CD4-positive, alpha-beta memory T cell (primary cell): ENCODE results near the gene KTN1. TPM values are rescaled to one million over a fixed set of nuclear protein-coding genes. Genes with fewer than 3 reads are reported as not detected.

Experiments
- CTCF ChIA-PET: fragments of 350-600 bp; sonication (Branson Sonifier 250); formaldehyde crosslinking; loops from one replicate; lab custom pipeline; 2021; ENCODE audit warnings: inconsistent platforms; ENCODE audit not compliant: partially characterized antibody; lab: Charles Lee
- POLR2A ChIA-PET: fragments of 350-600 bp; sonication (Branson Sonifier 250); formaldehyde crosslinking; loops from one replicate; lab custom pipeline; 2021; ENCODE audit not compliant: partially characterized antibody; lab: Charles Lee
- DNase-seq, 5 donors: peaks; one replicate each; pipeline versions ENCODE4 v3.0.0 to v3.0.0-alpha.2; 2020 to 2022; ENCODE audit warnings: mixed read lengths in 1 of 5
- H3K27ac ChIP-seq: one replicate; pipeline ENCODE4 v1.7.0; 2013; ENCODE audit warnings: low read depth, low read length
- H3K27me3 ChIP-seq: 2 replicates; pipeline ENCODE4 v1.7.0; 2013; ENCODE audit warnings: mild to moderate bottlenecking, low read length, moderate library complexity; ENCODE audit not compliant: insufficient read depth
- H3K36me3 ChIP-seq: 2 replicates; pipeline ENCODE4 v1.7.0; 2013; ENCODE audit warnings: mild to moderate bottlenecking, low read length, moderate library complexity; ENCODE audit not compliant: insufficient read depth
- H3K4me1 ChIP-seq: 2 replicates; pipeline ENCODE4 v1.7.0; 2013; ENCODE audit warnings: mild to moderate bottlenecking, low read length, moderate library complexity; ENCODE audit not compliant: insufficient read depth
- H3K4me3 ChIP-seq, 2 donors: one replicate each; pipeline ENCODE4 v1.7.0; 2013; ENCODE audit warnings: low read length in 2 of 2, mild to moderate bottlenecking in 1 of 2
- H3K9me3 ChIP-seq, 2 donors: one replicate each; pipeline ENCODE4 v1.7.0; 2013; ENCODE audit warnings: low read length in 2 of 2, control low read depth in 1 of 2; ENCODE audit not compliant: control insufficient read depth in 1 of 2
- H3K27ac Mint-ChIP-seq, 7 donors: one replicate each; pipeline ENCODE4 v1.8.0; 2020 to 2021; ENCODE audit warnings: mixed read lengths in 7 of 7, mild to moderate bottlenecking in 6 of 7, inconsistent platforms in 3 of 7, moderate library complexity in 3 of 7
- H3K27me3 Mint-ChIP-seq, 2 donors: one replicate each; pipeline ENCODE4 v1.8.0; 2020 to 2021; ENCODE audit warnings: mixed read lengths in 2 of 2
- H3K36me3 Mint-ChIP-seq, 2 donors: one replicate each; pipeline ENCODE4 v1.8.0; 2020 to 2021; ENCODE audit warnings: mixed read lengths in 2 of 2, inconsistent platforms in 1 of 2, mild to moderate bottlenecking in 1 of 2
- H3K4me1 Mint-ChIP-seq, 4 donors: one replicate each; pipeline ENCODE4 v1.8.0; 2020 to 2021; ENCODE audit warnings: mixed read lengths in 4 of 4, mild to moderate bottlenecking in 1 of 4
- H3K4me3 Mint-ChIP-seq, 8 donors: one replicate each; pipeline ENCODE4 v1.8.0; 2020 to 2021; ENCODE audit warnings: mixed read lengths in 8 of 8, mild to moderate bottlenecking in 7 of 8, moderate library complexity in 6 of 8, inconsistent platforms in 3 of 8
- H3K9me3 Mint-ChIP-seq, 8 donors: one replicate each; pipeline ENCODE4 v1.8.0; 2020 to 2021; ENCODE audit warnings: mixed read lengths in 8 of 8, mild to moderate bottlenecking in 5 of 8, inconsistent platforms in 3 of 8, moderate library complexity in 1 of 8
- intact Hi-C: fragments of 100-400 bp; cut with micrococcal nuclease; formaldehyde crosslinking; loops from one replicate; pipeline ENCODE4 v1.15.1; 2023
- polyA plus RNA-seq, 2 donors: library from polyadenylated mRNA; unstranded; fragments of 300-500 nt; fragmentation: Illumina TruSeq; gene quantifications; one replicate each; pipeline ENCODE4 v1.2.3, GENCODE V29; 2021
- total RNA-seq, 2 experiments: library from RNA; stranded (reverse); gene quantifications; one replicate each; pipeline ENCODE4 v1.2.3, GENCODE V29; 2021

Gene KTN1
- total RNA-seq (100 to 1,000 TPM; 126 to 133 TPM), polyA plus RNA-seq (10 to 100 TPM; 15.7 to 61.8 TPM)

DNA sequence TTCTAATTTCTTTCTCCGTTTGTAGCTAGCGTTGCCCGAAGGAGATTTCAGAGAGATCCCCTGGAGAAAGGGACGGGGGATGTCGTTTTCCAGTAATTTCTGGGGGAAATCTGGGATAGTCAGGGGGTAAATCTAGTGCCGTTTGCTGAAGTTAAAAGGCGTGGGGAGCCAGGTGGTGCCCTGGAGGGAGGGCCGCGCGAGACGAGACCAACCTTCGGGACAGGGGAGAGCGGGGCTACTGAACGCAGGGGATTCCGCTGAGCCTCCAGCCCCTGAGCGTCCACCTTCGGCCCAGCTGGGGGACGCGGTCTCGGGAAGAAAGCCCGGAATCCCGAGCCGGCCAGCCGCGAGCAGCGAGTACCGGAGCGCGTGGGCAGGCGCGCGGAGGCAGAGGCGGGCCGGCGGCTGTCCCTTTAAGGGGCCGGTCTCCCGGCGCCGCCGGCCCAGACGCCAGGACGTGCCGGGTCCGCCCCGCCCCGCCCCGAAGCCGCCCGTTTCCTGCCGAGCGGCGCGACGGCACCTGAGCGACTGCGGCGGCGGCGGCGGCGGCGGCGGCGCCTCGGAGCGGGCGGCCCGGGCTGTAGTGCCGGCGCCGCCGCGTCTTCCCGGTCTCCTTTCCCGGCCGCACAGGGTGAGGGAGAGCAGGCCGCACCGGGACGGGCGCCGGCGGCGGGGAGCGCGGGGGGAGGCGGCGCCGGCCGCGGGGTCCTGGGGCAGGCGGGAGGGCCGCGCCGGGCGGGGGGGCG is at the start of gene KTN1:
Gene KTN1, plus strand, starts transcription at position 484 of the 746 bp plus-strand sequence. CDS start 31,842 bp downstream, outside the sequence.
- H3K9me3 Mint-ChIP-seq = no peaks in the 10 kb centered on the region
- H3K36me3 Mint-ChIP-seq = peaks cover 0 to 12% of the 10 kb centered on the region in 2 donors
- peak within 1 kb of the TSS; percentile 93 to 96 (median 94) for H3K4me3 Mint-ChIP-seq
- intact Hi-C loops = loop anchor here (1.0 to 10.0 kb wide), 6 partner anchors 82 to 1811 kb away; partner anchors contain the start of genes GCH1, MAPK1IP1L, NAA30 and PELI2
- H3K27ac Mint-ChIP-seq = peak within 1 kb of the TSS; percentile 94 to 97 (median 95)
- H3K4me1 Mint-ChIP-seq = peaks cover 24 to 28% (median 27%) of the 10 kb centered on the region in 4 donors
- ChIA-PET POLR2A (interaction anchor here (0.6 to 1.7 kb wide), 6 partner anchors 37 to 1690 kb away, joined by 3 to 6 read pairs (median 3); partner anchors contain the start of genes SOCS4 and WDHD1), CTCF (interaction anchor here (1.2 kb wide), 1 partner anchor 149 kb away, joined by 3 read pairs; no protein-coding TSS in a partner anchor)
- H3K36me3 ChIP-seq = no peaks in the 10 kb centered on the region
- H3K27ac ChIP-seq = peak within 1 kb of the TSS; percentile 64
- H3K4me3 ChIP-seq = peak within 1 kb of the TSS; percentile 49 to 87
- H3K27me3 Mint-ChIP-seq = no peaks in the 10 kb centered on the region
- H3K9me3 ChIP-seq = no peaks in the 10 kb centered on the region
- no peaks in the 10 kb centered on the region for H3K27me3 ChIP-seq
- DNase-seq = peak; percentile 84 to 90 (median 87)
- peaks cover 49% of the 10 kb centered on the region for H3K4me1 ChIP-seq

- H3K4me1 ChIP-seq = no peaks in the 10 kb centered on the region
- no peak overlapping the region for H3K27ac ChIP-seq
- no peaks in the 10 kb centered on the region for H3K9me3 ChIP-seq
- no peaks in the 10 kb centered on the region for H3K36me3 ChIP-seq
- no peak for DNase-seq
- CTCF ChIA-PET = no interaction called here
- Mint-ChIP-seq H3K36me3 (peaks cover 0 to 2% of the 10 kb centered on the region in 2 donors), H3K27ac (no peak overlapping the region), H3K4me1 (no peaks in the 10 kb centered on the region), H3K27me3 (peaks cover 4 to 10% of the 10 kb centered on the region in 2 donors), H3K4me3 (no peak overlapping the region), H3K9me3 (peaks cover 0 to 7% (median under 1%) of the 10 kb centered on the region in 8 donors)
- intact Hi-C loops = no loop called here
- H3K27me3 ChIP-seq = no peaks in the 10 kb centered on the region
- H3K4me3 ChIP-seq = no peak overlapping the region
- POLR2A ChIA-PET = no interaction called here
Observed at GRCh38 chr14:55530464-55530863, 49.5 kb upstream of the KTN1 start.

- Histone ChIP-seq H3K4me3 (no peak overlapping the region), H3K9me3 (no peaks in the 10 kb centered on the region), H3K27ac (no peak overlapping the region), H3K4me1 (no peaks in the 10 kb centered on the region), H3K36me3 (no peaks in the 10 kb centered on the region), H3K27me3 (no peaks in the 10 kb centered on the region)
- Mint-ChIP-seq H3K27ac (no peak overlapping the region), H3K36me3 (peaks cover 0 to 2% of the 10 kb centered on the region in 2 donors), H3K27me3 (peaks cover 4 to 9% of the 10 kb centered on the region in 2 donors), H3K4me1 (no peaks in the 10 kb centered on the region), H3K4me3 (no peak overlapping the region), H3K9me3 (peaks cover 2 to 15% (median 5%) of the 10 kb centered on the region in 8 donors)
- CTCF ChIA-PET = interaction anchor here (1.1 kb wide), 1 partner anchor 86 kb away, joined by 3 read pairs; no protein-coding TSS in a partner anchor
- POLR2A ChIA-PET = no interaction called here
- intact Hi-C loops = no loop called here
- no peak for DNase-seq
Observed at GRCh38 chr14:55532645-55533344, 47.2 kb upstream of the KTN1 start.

DNA sequence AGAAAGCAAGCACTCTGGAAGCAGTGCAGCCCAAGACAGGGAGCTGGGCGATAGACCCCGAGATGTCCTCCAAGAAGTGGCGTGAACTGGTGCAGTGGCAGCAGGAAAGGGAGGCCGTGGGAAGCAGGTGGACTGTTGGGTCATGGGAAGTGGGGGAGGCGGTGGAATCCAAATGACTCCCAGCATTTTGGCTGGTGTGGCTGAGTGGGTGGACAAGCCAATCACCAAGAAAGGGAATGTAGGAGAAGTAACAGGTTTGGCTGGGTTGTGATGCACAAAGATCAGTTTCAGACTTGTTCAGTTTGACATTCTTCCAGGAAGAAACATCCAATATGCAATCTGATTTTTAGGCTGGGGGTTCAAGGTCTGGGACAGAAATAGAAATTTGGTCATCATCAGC is 46.0 kb upstream of the KTN1 start:
- Histone ChIP-seq H3K27me3 (no peaks in the 10 kb centered on the region), H3K4me3 (no peak overlapping the region), H3K4me1 (no peaks in the 10 kb centered on the region), H3K36me3 (no peaks in the 10 kb centered on the region), H3K27ac (no peak overlapping the region), H3K9me3 (no peaks in the 10 kb centered on the region)
- no peak for DNase-seq
- ChIA-PET POLR2A (no interaction called here), CTCF (no interaction called here)
- peaks cover 2 to 4% of the 10 kb centered on the region in 2 donors for H3K27me3 Mint-ChIP-seq
- no peaks in the 10 kb centered on the region for H3K36me3 Mint-ChIP-seq
- intact Hi-C loops = no loop called here
- H3K4me1 Mint-ChIP-seq = no peaks in the 10 kb centered on the region
- H3K9me3 Mint-ChIP-seq = peaks cover 2 to 15% (median 4%) of the 10 kb centered on the region in 8 donors
- no peak overlapping the region for H3K27ac Mint-ChIP-seq
- no peak overlapping the region for H3K4me3 Mint-ChIP-seq

- Mint-ChIP-seq H3K9me3 (peaks cover 2 to 10% (median 4%) of the 10 kb centered on the region in 8 donors), H3K27me3 (peaks cover 0 to under 1% of the 10 kb centered on the region in 2 donors), H3K27ac (no peak overlapping the region), H3K4me1 (no peaks in the 10 kb centered on the region), H3K4me3 (no peak overlapping the region), H3K36me3 (no peaks in the 10 kb centered on the region)
- CTCF ChIA-PET = no interaction called here
- POLR2A ChIA-PET = no interaction called here
- intact Hi-C loops = no loop called here
- H3K27ac ChIP-seq = no peak overlapping the region
- H3K27me3 ChIP-seq = no peaks in the 10 kb centered on the region
- H3K36me3 ChIP-seq = no peaks in the 10 kb centered on the region
- no peaks in the 10 kb centered on the region for H3K9me3 ChIP-seq
- no peak overlapping the region for H3K4me3 ChIP-seq
- no peaks in the 10 kb centered on the region for H3K4me1 ChIP-seq
- DNase-seq = no peak
Observed at GRCh38 chr14:55535516-55536203, 44.3 kb upstream of the KTN1 start.

GRCh38 chr14:55536204-55536708 is 43.8 kb upstream of the KTN1 start:
- no peak overlapping the region for H3K4me3 Mint-ChIP-seq
- no peak overlapping the region for H3K27ac ChIP-seq
- no peak overlapping the region for H3K4me3 ChIP-seq
- POLR2A ChIA-PET = no interaction called here
- H3K9me3 Mint-ChIP-seq = peaks cover 2 to 10% (median 4%) of the 10 kb centered on the region in 8 donors
- H3K4me1 ChIP-seq = no peaks in the 10 kb centered on the region
- H3K4me1 Mint-ChIP-seq = no peaks in the 10 kb centered on the region
- no peaks in the 10 kb centered on the region for H3K36me3 Mint-ChIP-seq
- intact Hi-C loops = no loop called here
- no peaks in the 10 kb centered on the region for H3K9me3 ChIP-seq
- H3K36me3 ChIP-seq = no peaks in the 10 kb centered on the region
- H3K27me3 ChIP-seq = no peaks in the 10 kb centered on the region
- CTCF ChIA-PET = no interaction called here
- no peaks in the 10 kb centered on the region for H3K27me3 Mint-ChIP-seq
- DNase-seq = no peak
- H3K27ac Mint-ChIP-seq = no peak overlapping the region
